Calu3 (cell line): ENCODE data around the gene SELENOK. TPM values are rescaled to one million over a fixed set of nuclear protein-coding genes. Genes with fewer than 3 reads are reported as not detected.

Experiments
- BruUV-seq: library from RNA; stranded (reverse); fragments of 400-500 nt; replicated peaks from 2 replicates; lab custom pipeline; 2021; lab: Mats Ljungman, UMichigan
- CTCF ChIA-PET: fragments of 300-600 bp; sonication (Branson Sonifier 250); formaldehyde crosslinking; loops from one replicate; lab custom pipeline; 2022; ENCODE audit warnings: antibody characterized with exemption; lab: Charles Lee
- DNase-seq: peaks from one replicate; pipeline ENCODE4 v3.0.0; 2022
- H3K27ac Mint-ChIP-seq: one replicate; pipeline ENCODE4 v1.8.0; 2022; ENCODE audit warnings: mixed read lengths; ENCODE audit not compliant: unreplicated experiment
- H3K27me3 Mint-ChIP-seq: one replicate; pipeline ENCODE4 v1.8.0; 2022; ENCODE audit warnings: mixed read lengths; ENCODE audit not compliant: unreplicated experiment
- H3K36me3 Mint-ChIP-seq: one replicate; pipeline ENCODE4 v1.8.0; 2022; ENCODE audit warnings: mild to moderate bottlenecking, moderate library complexity, mixed read lengths; ENCODE audit not compliant: insufficient read depth, unreplicated experiment
- H3K4me1 Mint-ChIP-seq: one replicate; pipeline ENCODE4 v1.8.0; 2022; ENCODE audit warnings: mild to moderate bottlenecking, low read depth, mixed read lengths; ENCODE audit not compliant: unreplicated experiment
- H3K4me3 Mint-ChIP-seq: one replicate; pipeline ENCODE4 v1.8.0; 2022; ENCODE audit warnings: mild to moderate bottlenecking, low read depth, moderate library complexity, mixed read lengths; ENCODE audit not compliant: unreplicated experiment
- H3K9me3 Mint-ChIP-seq: one replicate; pipeline ENCODE4 v1.8.0; 2022; ENCODE audit warnings: low read depth, mixed read lengths; ENCODE audit not compliant: unreplicated experiment
- intact Hi-C: fragments of 100-400 bp; cut with micrococcal nuclease; formaldehyde crosslinking; loops from one replicate; pipeline ENCODE4 v1.10.0; 2022; ENCODE audit not compliant: unreplicated experiment
- total RNA-seq: library from RNA; stranded (reverse); gene quantifications from 2 replicates; pipeline ENCODE4 v1.2.3, GENCODE V29; 2022
- TF ChIP-seq, protein P1 (sequence below): fragments of 200-600 bp; IDR thresholded peaks from one replicate; pipeline ENCODE4 v1.8.0; 2022; ENCODE audit warnings: antibody characterized with exemption; ENCODE audit not compliant: unreplicated experiment

SELENOK gene
- total RNA-seq, 1 experiment from 2014 or later = 52.0 TPM

DNA sequence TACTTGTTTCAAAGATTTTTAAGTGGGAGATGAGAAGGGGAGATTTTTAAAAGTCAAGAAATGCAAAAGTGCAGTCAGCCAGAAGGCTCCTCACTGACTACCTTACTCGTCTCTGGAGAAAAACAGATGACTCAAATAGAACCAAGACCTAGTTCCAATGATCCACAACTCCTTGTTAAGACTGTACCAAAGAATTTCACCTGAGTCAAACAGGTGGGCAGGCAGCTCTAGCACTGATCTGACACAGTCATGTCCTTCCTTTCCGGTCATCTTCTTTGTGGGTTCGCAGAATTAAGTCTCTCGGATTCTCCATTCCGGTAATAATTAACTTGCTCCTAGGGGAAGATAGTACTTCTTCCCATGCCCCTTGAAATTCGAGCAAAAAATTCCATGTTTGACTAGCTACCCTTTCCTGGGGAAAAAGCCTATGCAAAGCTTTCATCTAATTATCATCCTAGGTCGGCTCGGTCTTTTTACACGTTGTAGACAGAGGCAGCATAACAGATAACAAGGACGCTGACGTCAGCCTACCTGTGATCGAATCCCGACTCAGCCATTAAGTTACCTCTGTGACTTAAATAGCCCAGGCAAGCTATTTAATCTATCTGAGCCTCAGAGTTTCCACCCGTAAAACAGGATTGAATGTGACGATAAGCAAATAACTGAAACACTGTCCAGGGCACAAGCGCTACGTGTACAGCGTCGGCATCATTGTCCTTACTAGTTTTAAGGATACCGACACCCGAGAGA is 758 bp downstream of the SELENOK start:
- no peaks in the 10 kb centered on the region for H3K9me3 Mint-ChIP-seq
- TF ChIP-seq, protein P1, sequence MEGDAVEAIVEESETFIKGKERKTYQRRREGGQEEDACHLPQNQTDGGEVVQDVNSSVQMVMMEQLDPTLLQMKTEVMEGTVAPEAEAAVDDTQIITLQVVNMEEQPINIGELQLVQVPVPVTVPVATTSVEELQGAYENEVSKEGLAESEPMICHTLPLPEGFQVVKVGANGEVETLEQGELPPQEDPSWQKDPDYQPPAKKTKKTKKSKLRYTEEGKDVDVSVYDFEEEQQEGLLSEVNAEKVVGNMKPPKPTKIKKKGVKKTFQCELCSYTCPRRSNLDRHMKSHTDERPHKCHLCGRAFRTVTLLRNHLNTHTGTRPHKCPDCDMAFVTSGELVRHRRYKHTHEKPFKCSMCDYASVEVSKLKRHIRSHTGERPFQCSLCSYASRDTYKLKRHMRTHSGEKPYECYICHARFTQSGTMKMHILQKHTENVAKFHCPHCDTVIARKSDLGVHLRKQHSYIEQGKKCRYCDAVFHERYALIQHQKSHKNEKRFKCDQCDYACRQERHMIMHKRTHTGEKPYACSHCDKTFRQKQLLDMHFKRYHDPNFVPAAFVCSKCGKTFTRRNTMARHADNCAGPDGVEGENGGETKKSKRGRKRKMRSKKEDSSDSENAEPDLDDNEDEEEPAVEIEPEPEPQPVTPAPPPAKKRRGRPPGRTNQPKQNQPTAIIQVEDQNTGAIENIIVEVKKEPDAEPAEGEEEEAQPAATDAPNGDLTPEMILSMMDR = no peak
- no peak for DNase-seq
- peak overlapping the region; percentile 91 for H3K4me3 Mint-ChIP-seq
- H3K36me3 Mint-ChIP-seq = peaks cover 45% of the 10 kb centered on the region
- intact Hi-C loops = no loop called here
- peak overlapping the region; percentile 99 for H3K27ac Mint-ChIP-seq
- BruUV-seq = TSS peak; percentile 51
- peaks cover 31% of the 10 kb centered on the region for H3K4me1 Mint-ChIP-seq
- H3K27me3 Mint-ChIP-seq = peaks cover 13% of the 10 kb centered on the region
- CTCF ChIA-PET = interaction anchor here (0.6 to 1.8 kb wide), 2 partner anchors 46 to 629 kb away, joined by 3 to 5 read pairs; no protein-coding TSS in a partner anchor

DNA sequence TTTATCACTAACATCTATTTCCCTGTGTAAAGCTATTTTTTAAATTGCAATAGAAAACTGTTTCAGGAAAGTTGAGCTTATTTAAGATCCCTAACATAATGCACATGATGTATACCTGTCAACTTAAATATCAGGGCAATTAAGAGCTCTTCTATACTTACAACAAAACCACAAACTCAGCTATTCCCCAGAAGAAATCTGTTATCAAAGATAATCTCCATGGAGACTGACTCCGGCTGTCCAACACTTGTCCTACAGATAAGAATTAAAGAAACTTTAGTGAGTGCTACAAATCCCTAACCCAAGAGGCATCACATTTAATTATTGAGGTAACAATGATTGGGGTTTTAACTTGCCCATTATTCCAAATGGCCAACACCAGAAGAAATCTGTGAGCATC is 3.4 kb downstream of the SELENOK start:
- TF ChIP-seq, protein P1 = no peak

DNA sequence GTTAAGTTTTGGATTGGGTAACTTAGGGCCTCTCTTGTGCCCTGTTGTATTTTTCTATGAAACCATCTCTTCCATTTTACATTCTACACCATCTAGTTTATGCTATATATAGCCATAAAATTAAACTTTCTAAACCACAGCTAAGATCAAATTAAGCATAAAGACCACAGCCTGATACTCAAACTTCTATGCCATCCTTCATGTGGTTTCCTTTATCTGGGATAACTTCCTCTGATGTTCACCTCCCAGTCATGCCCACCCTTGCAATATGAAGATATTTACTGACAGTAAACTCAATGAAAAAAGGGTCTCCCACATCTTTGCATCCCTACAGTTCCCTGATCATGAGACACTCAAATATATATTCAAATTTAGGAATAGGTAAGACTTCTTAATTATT is 4.2 kb downstream of the SELENOK start:
- Mint-ChIP-seq H3K36me3 (peaks cover 51% of the 10 kb centered on the region), H3K27me3 (no peaks in the 10 kb centered on the region), H3K4me1 (peaks cover 36% of the 10 kb centered on the region), H3K4me3 (no peak overlapping the region), H3K9me3 (no peaks in the 10 kb centered on the region), H3K27ac (no peak overlapping the region)
- CTCF ChIA-PET = no interaction called here
- TF ChIP-seq, protein P1 = no peak
- intact Hi-C loops = no loop called here
- no TSS peak for BruUV-seq
- DNase-seq = no peak

More for the DNA sequence above, 3.4 kb downstream of the SELENOK start:
- Mint-ChIP-seq H3K4me3 (no peak overlapping the region), H3K36me3 (peaks cover 49% of the 10 kb centered on the region), H3K27me3 (peaks cover under 1% of the 10 kb centered on the region), H3K9me3 (no peaks in the 10 kb centered on the region), H3K27ac (no peak overlapping the region), H3K4me1 (peaks cover 34% of the 10 kb centered on the region)
- no TSS peak for BruUV-seq
- no peak for DNase-seq
- CTCF ChIA-PET = no interaction called here
- intact Hi-C loops = no loop called here

DNA sequence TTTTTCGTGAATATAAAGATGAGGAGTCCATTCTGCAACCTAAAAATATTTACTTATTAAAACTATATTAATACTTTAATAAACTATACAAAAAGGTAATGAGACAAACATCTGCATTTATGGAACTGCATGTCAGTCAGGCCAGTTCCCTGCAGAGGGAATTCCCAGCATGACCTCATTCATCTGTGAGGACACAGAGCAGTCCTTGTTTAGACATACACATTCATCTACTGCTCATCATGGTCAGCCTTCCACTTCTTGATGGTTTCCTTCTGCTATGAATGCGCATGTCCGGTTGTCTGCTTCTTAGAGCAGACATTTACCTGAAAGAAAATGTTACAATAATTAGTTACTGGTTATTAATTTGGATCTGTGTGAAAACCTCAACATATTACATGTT is 6.4 kb downstream of the SELENOK start:
- Mint-ChIP-seq H3K27me3 (no peaks in the 10 kb centered on the region), H3K4me1 (peaks cover 37% of the 10 kb centered on the region), H3K36me3 (peaks cover 49% of the 10 kb centered on the region), H3K27ac (no peak overlapping the region), H3K9me3 (no peaks in the 10 kb centered on the region), H3K4me3 (no peak overlapping the region)
- intact Hi-C loops = no loop called here
- CTCF ChIA-PET = no interaction called here
- no TSS peak for BruUV-seq
- TF ChIP-seq, protein P1 = no peak
- DNase-seq = no peak
